GM12878 (cell line): ENCODE data around the gene JHY. TPM values are rescaled to one million over a fixed set of nuclear protein-coding genes. Genes with fewer than 3 reads are reported as not detected.

Source experiments
- ATAC-seq: fragments of 200-7000 bp; cut with Tn5 transposase; 3 replicates; pipeline ENCODE4 v1.9.1; 2020; ENCODE audit warnings: mild to moderate bottlenecking, moderate library complexity
- BruUV-seq: library from RNA; stranded (reverse); fragments of 400-500 nt; replicated peaks from 2 replicates; lab custom pipeline; 2021; lab: Mats Ljungman, UMichigan
- CTCF ChIA-PET: fragments of 300-600 bp; sonication (Branson Sonifier 250); formaldehyde crosslinking; extraction: SDS; loops from one replicate; lab custom pipeline; 2021; ENCODE audit warnings: inconsistent platforms; lab: Yijun Ruan, JAX
- POLR2A ChIA-PET: fragments of 350-600 bp; formaldehyde crosslinking; extraction: SDS; loops from one replicate; lab custom pipeline; 2021; ENCODE audit warnings: inconsistent platforms; lab: Charles Lee
- RAD21 ChIA-PET: fragments of 300-600 bp; sonication (Branson Sonifier 250); formaldehyde crosslinking; loops from one replicate; lab custom pipeline; 2023; ENCODE audit warnings: antibody characterized with exemption; ENCODE audit not compliant: unreplicated experiment; lab: Charles Lee
- SMC1A ChIA-PET: fragments of 300-600 bp; sonication (Branson Sonifier 250); formaldehyde crosslinking; loops from one replicate; lab custom pipeline; 2023; ENCODE audit not compliant: unreplicated experiment, uncharacterized antibody; lab: Charles Lee
- DNase-seq: peaks from one replicate; pipeline ENCODE4 v3.0.0-alpha.2; 2011; ENCODE audit warnings: low read depth, low spot score
- FAIRE-seq: peaks from 3 replicates; lab custom pipeline; 2011; peaks lifted over from hg19 to GRCh38; lab: Jason Lieb, UNC
- H2AFZ ChIP-seq: 2 replicates; pipeline ENCODE4 v1.6.0; 2011; ENCODE audit warnings: low read depth, low read length, control low read depth; ENCODE audit not compliant: control insufficient read depth
- H3K27ac ChIP-seq: 2 replicates; pipeline ENCODE4 v1.5.1; 2011; ENCODE audit warnings: control low read depth; ENCODE audit not compliant: control insufficient read depth, insufficient read depth
- H3K27me3 ChIP-seq, 2 experiments: replicated peaks in 1 of 2; 2 replicates each; pipeline versions ENCODE4 v1.6.0 to v1.6.1; 2011; ENCODE audit warnings: low read length in 1 of 2; ENCODE audit not compliant: control insufficient read depth in 2 of 2, insufficient read depth in 2 of 2
- H3K36me3 ChIP-seq, 2 experiments: 2 replicates each; pipeline ENCODE4 v1.5.1; 2011; ENCODE audit warnings: low read length in 1 of 2; ENCODE audit not compliant: control insufficient read depth in 2 of 2, insufficient read depth in 2 of 2
- H3K4me1 ChIP-seq: 2 replicates; pipeline ENCODE4 v1.6.1; 2011; ENCODE audit warnings: mild to moderate bottlenecking, low read length, moderate library complexity, mixed read lengths; ENCODE audit not compliant: control insufficient read depth, insufficient read depth
- H3K4me2 ChIP-seq: 2 replicates; pipeline ENCODE4 v1.6.0; 2011; ENCODE audit warnings: control low read depth; ENCODE audit not compliant: control insufficient read depth, insufficient read depth
- H3K4me3 ChIP-seq: fragments of 200-600 bp; sonication (generic); 2 replicates; pipeline ENCODE4 v1.5.1; 2016
- H3K79me2 ChIP-seq: 2 replicates; pipeline ENCODE4 v1.6.0; 2011; ENCODE audit warnings: low read length; ENCODE audit not compliant: control insufficient read depth, insufficient read depth
- H3K9ac ChIP-seq: 2 replicates; pipeline ENCODE4 v1.8.0; 2011; ENCODE audit warnings: low read length, control low read depth, mixed read lengths; ENCODE audit not compliant: control insufficient read depth, insufficient read depth
- H3K9me3 ChIP-seq: replicated peaks from 3 replicates; pipeline ENCODE4 v1.5.1; 2011; ENCODE audit warnings: mild to moderate bottlenecking, low read length; ENCODE audit not compliant: control insufficient read depth, insufficient read depth
- H4K20me1 ChIP-seq: 2 replicates; pipeline ENCODE4 v1.6.0; 2011; ENCODE audit not compliant: control insufficient read depth, insufficient read depth
- BCL3 ChIP-seq: IDR thresholded peaks from 2 replicates; pipeline ENCODE4 v1.6.1; 2011; ENCODE audit warnings: borderline replicate concordance, low read depth, mild to moderate bottlenecking, moderate library complexity, low read length; ENCODE audit not compliant: insufficient read depth, poor library complexity, severe bottlenecking
- CBFB ChIP-seq: IDR thresholded peaks from 2 replicates; pipeline ENCODE4 v1.6.1; 2016; ENCODE audit warnings: antibody characterized with exemption, low read depth
- CHD2 ChIP-seq: IDR thresholded peaks from 2 replicates; pipeline ENCODE4 v1.6.1; 2011; ENCODE audit warnings: low read depth, low read length, improper control_type of control experiment, borderline replicate concordance
- CHD4 ChIP-seq: fragments of 200-600 bp; sonication (generic); IDR thresholded peaks from 2 replicates; pipeline ENCODE4 v1.6.1; 2016; ENCODE audit warnings: mild to moderate bottlenecking
- CREB1 ChIP-seq: IDR thresholded peaks from 2 replicates; pipeline ENCODE4 v1.6.1; 2012; ENCODE audit warnings: low read depth, mild to moderate bottlenecking, inconsistent platforms
- DPF2 ChIP-seq: fragments of 450-650 bp; IDR thresholded peaks from 2 replicates; pipeline ENCODE4 v1.6.1; 2017; ENCODE audit warnings: mild to moderate bottlenecking
- E2F4 ChIP-seq: IDR thresholded peaks from 2 replicates; pipeline ENCODE4 v1.6.1; 2012; ENCODE audit warnings: low read depth, low read length, improper control_type of control experiment
- EGR1 ChIP-seq, 2 experiments: IDR thresholded peaks; 1 replicate in 1 of 2; 2 replicates in 1 of 2; pipeline ENCODE4 v1.6.1; 2011 to 2012; ENCODE audit warnings: low read depth in 2 of 2, low read length in 2 of 2, borderline replicate concordance in 1 of 2, mild to moderate bottlenecking in 1 of 2, moderate library complexity in 1 of 2
- POLR2AphosphoS5 ChIP-seq: IDR thresholded peaks from 2 replicates; pipeline ENCODE4 v1.6.1; 2011; ENCODE audit warnings: mild to moderate bottlenecking, low read length, inconsistent platforms
- SMARCA5 ChIP-seq: fragments of 450-650 bp; IDR thresholded peaks from 2 replicates; pipeline ENCODE4 v1.6.1; 2017; ENCODE audit warnings: mild to moderate bottlenecking
- STAT3 ChIP-seq: IDR thresholded peaks from 2 replicates; pipeline ENCODE4 v1.6.1; 2011; ENCODE audit warnings: low read depth, low read length, improper control_type of control experiment
- ZNF207 ChIP-seq: fragments of 450-650 bp; IDR thresholded peaks from 2 replicates; pipeline ENCODE4 v1.6.1; 2014; ENCODE audit warnings: antibody characterized with exemption, mild to moderate bottlenecking, borderline replicate concordance
- ZNF217 ChIP-seq: fragments of 450-650 bp; IDR thresholded peaks from 2 replicates; pipeline ENCODE4 v1.6.1; 2017; ENCODE audit warnings: antibody characterized with exemption, mild to moderate bottlenecking
- WGBS: methylation state at CpG from one replicate; pipeline ENCODE4 v1.1.6; 2016; ENCODE audit warnings: low lambda C conversion rate; ENCODE audit not compliant: insufficient replicate concordance, insufficient coverage; ENCODE audit errors: missing lambda C conversion rate; 5-methylcytosine and 5-hydroxymethylcytosine counted together
- in situ Hi-C: fragments of 300-500 bp; cut with MboI; formaldehyde crosslinking; loops from 9 replicates; pipeline ENCODE4 v1.14.3; 2018; ENCODE audit warnings: mixed read lengths
- intact Hi-C: fragments of 100-400 bp; cut with micrococcal nuclease; formaldehyde crosslinking; loops from one replicate; pipeline ENCODE4 v1.14.2; 2022; ENCODE audit not compliant: unreplicated experiment
- polyA plus RNA-seq, 11 experiments: library from polyadenylated mRNA; depleted of rRNA in 4 of 11; unstranded in 6 of 11; stranded (reverse) in 5 of 11; fragments of >200 nt; fragmentation: Nextera tagmentation in 4 of 11; fragmentation: Illumina TruSeq in 1 of 11; extraction: Ambion mirVana in 4 of 11; extraction: Trizol in 1 of 11; gene quantifications; 1 replicate in 1 of 11; 2 replicates in 10 of 11; pipeline versions ENCODE4 v1.2.1 to v1.2.3, GENCODE V29; 2011 to 2016; ENCODE audit warnings: inconsistent platforms in 2 of 11, missing spikeins in 2 of 11, low read depth in 1 of 11
- total RNA-seq, 4 experiments: library from RNA; depleted of rRNA in 3 of 4; stranded (reverse); fragments of >200 nt in 3 of 4; fragmentation: Illumina TruSeq in 1 of 4; extraction: Trizol in 1 of 4; gene quantifications; 2 replicates each; pipeline versions ENCODE4 v1.2.1 to v1.2.3, GENCODE V29; 2013 to 2021
- TF ChIP-seq, protein P1 (sequence below): IDR thresholded peaks from 2 replicates; pipeline ENCODE4 v1.6.1; 2012; ENCODE audit warnings: mild to moderate bottlenecking, low read depth, low read length
- TF ChIP-seq, protein P2 (sequence below): fragments of 150-350 bp; IDR thresholded peaks from 2 replicates; pipeline ENCODE4 v1.6.1; 2014; ENCODE audit warnings: mild to moderate bottlenecking, low read depth, low read length

JHY gene
- total and polyA plus RNA-seq, 10 of the 15 experiments (the other 5 are each of a cell fraction or from before 2014, with no cell fraction given): 0.90 to 7.1 (median 5.5) TPM

DNA sequence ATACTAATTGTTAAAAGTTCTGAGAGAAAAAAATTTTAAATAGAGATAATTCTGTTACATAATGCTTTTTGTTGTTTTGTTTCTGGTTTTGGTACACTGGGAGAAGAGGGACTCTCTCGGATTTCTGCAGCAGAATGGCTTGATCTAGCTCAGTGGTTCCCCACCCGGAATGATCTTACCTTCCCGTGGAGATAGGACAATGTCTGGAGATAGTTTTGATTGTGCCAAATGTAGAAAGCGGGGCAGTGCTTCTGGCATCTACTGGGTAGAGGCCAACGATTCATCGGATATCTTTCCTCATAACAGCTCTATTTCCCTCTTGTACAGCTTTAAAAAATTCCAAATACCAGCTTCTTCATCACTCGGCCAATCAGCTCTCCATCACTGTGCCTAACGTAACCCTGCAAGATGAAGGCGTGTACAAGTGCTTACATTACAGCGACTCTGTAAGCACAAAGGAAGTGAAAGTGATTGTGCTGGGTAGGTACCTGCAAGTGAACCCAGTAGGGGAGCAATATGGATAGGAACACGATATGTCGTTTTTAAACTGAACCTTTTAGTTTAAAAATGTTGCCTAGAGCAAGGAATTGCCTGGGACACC, 31.1 kb upstream of the JHY start:
- intact Hi-C loops: no loop called here
- POLR2A ChIA-PET: interaction anchor here (0.6 to 4.5 kb wide), 18 partner anchors 12 to 218 kb away, joined by 3 to 34 read pairs (median 4); partner anchors contain the start of genes CRTAM and HSPA8
- Histone ChIP-seq H3K4me3 (peak overlapping the region; percentile 42; the same call in 1 of the 2 replicates), H3K36me3 (no peaks in the 10 kb centered on the region), H2AFZ (peak overlapping the region; percentile 68), H3K4me1 (peaks cover 14% of the 10 kb centered on the region), H3K9ac (no peak overlapping the region), H3K27ac (no peak overlapping the region), H4K20me1 (no peaks in the 10 kb centered on the region), H3K9me3 (no peaks in the 10 kb centered on the region), H3K27me3 (no peaks in the 10 kb centered on the region), H3K79me2 (no peaks in the 10 kb centered on the region), H3K4me2 (peak overlapping the region; percentile 36)
- in situ Hi-C loops: loop anchor here (5.0 kb wide), 1 partner anchor 54 kb away; no protein-coding TSS in a partner anchor
- DNase-seq: no peak
- CTCF ChIA-PET: interaction anchor here (0.7 to 31.9 kb wide), 21 partner anchors 7 to 1279 kb away, joined by 3 to 869 read pairs (median 43); partner anchors contain the start of genes CRTAM and HSPA8
- ATAC-seq: peak; percentile 82
- BruUV-seq: no TSS peak
- RAD21 ChIA-PET: interaction anchor here (0.6 to 11.7 kb wide), 26 partner anchors 8 to 273 kb away, joined by 3 to 293 read pairs (median 7); partner anchors contain the start of gene CRTAM
- no peak for FAIRE-seq
- WGBS: 31% methylated on average over 12 of the region's 12 CpGs
- SMC1A ChIA-PET: interaction anchor here (0.6 to 21.9 kb wide), 22 partner anchors 8 to 271 kb away, joined by 3 to 485 read pairs (median 16); partner anchors contain the start of gene CRTAM
- TF ChIP-seq, protein P1, sequence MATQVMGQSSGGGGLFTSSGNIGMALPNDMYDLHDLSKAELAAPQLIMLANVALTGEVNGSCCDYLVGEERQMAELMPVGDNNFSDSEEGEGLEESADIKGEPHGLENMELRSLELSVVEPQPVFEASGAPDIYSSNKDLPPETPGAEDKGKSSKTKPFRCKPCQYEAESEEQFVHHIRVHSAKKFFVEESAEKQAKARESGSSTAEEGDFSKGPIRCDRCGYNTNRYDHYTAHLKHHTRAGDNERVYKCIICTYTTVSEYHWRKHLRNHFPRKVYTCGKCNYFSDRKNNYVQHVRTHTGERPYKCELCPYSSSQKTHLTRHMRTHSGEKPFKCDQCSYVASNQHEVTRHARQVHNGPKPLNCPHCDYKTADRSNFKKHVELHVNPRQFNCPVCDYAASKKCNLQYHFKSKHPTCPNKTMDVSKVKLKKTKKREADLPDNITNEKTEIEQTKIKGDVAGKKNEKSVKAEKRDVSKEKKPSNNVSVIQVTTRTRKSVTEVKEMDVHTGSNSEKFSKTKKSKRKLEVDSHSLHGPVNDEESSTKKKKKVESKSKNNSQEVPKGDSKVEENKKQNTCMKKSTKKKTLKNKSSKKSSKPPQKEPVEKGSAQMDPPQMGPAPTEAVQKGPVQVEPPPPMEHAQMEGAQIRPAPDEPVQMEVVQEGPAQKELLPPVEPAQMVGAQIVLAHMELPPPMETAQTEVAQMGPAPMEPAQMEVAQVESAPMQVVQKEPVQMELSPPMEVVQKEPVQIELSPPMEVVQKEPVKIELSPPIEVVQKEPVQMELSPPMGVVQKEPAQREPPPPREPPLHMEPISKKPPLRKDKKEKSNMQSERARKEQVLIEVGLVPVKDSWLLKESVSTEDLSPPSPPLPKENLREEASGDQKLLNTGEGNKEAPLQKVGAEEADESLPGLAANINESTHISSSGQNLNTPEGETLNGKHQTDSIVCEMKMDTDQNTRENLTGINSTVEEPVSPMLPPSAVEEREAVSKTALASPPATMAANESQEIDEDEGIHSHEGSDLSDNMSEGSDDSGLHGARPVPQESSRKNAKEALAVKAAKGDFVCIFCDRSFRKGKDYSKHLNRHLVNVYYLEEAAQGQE: no peak
- TF ChIP-seq ZNF207 (no peak), CHD2 (no peak), POLR2AphosphoS5 (no peak), EGR1 (IDR thresholded peaks at IDR 0.05; ENCODE audit: borderline replicate concordance in 1 of 2, low read depth in 2 of 2, low read length in 2 of 2) (no peak), BCL3 (no peak), CHD4 (no peak), CREB1 (0 out of 2 replicates have a peak, but pooled peaks have one; percentile 29), STAT3 (no peak), SMARCA5 (no peak), ZNF217 (no peak), CBFB (no peak), DPF2 (peak; percentile 40; the same call in 1 of the 2 replicates), E2F4 (no peak)
- TF ChIP-seq, protein P2, sequence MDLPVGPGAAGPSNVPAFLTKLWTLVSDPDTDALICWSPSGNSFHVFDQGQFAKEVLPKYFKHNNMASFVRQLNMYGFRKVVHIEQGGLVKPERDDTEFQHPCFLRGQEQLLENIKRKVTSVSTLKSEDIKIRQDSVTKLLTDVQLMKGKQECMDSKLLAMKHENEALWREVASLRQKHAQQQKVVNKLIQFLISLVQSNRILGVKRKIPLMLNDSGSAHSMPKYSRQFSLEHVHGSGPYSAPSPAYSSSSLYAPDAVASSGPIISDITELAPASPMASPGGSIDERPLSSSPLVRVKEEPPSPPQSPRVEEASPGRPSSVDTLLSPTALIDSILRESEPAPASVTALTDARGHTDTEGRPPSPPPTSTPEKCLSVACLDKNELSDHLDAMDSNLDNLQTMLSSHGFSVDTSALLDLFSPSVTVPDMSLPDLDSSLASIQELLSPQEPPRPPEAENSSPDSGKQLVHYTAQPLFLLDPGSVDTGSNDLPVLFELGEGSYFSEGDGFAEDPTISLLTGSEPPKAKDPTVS: no peak
